ENCODE data around the gene MB.

MB gene

GRCh38 chr22:35657571-35658312, 40.6 kb upstream of the MB start:
- no peak for DNase-seq (ENCODE audit: low read depth)
- no peak for TF ChIP-seq CTCF (conservative IDR thresholded peaks at IDR 0.05; ENCODE audit: low read depth, low read length)
- H3K4me3 ChIP-seq (ENCODE audit: low read depth, low read length), result no peak overlapping the region

- no peak overlapping the region for H3K4me3 ChIP-seq (ENCODE audit: low read depth, low read length)
- DNase-seq (ENCODE audit: low read depth), result peak; percentile 35
- no peak for TF ChIP-seq CTCF (conservative IDR thresholded peaks at IDR 0.05; ENCODE audit: low read depth, low read length)
Measured at GRCh38 chr22:35656284-35656752, 39.2 kb upstream of the MB start.

GRCh38 chr22:35653824-35654223, 36.7 kb upstream of the MB start:
- H3K4me3 ChIP-seq (ENCODE audit: low read depth, low read length), result no peak overlapping the region
- no peak for DNase-seq (ENCODE audit: low read depth)
- TF ChIP-seq CTCF (conservative IDR thresholded peaks at IDR 0.05; ENCODE audit: low read depth, low read length), result no peak

GRCh38 chr22:35651085-35651484, 34.0 kb upstream of the MB start:
- no peak for DNase-seq (ENCODE audit: low read depth)
- no peak for TF ChIP-seq CTCF (conservative IDR thresholded peaks at IDR 0.05; ENCODE audit: low read depth, low read length)
- H3K4me3 ChIP-seq (ENCODE audit: low read depth, low read length), result no peak overlapping the region

- H3K4me3 ChIP-seq (ENCODE audit: low read depth, low read length), result peak overlapping the region; percentile 80
- DNase-seq (ENCODE audit: low read depth), result no peak
- TF ChIP-seq CTCF (conservative IDR thresholded peaks at IDR 0.05; ENCODE audit: low read depth, low read length), result no peak
Measured at GRCh38 chr22:35649636-35650250, 32.6 kb upstream of the MB start.

- no peak for TF ChIP-seq CTCF (conservative IDR thresholded peaks at IDR 0.05; ENCODE audit: low read depth, low read length)
- peak overlapping the region; percentile 80 for H3K4me3 ChIP-seq (ENCODE audit: low read depth, low read length)
- no peak for DNase-seq (ENCODE audit: low read depth)
Measured at GRCh38 chr22:35649026-35649553, 32.0 kb upstream of the MB start.

Measured in choroid plexus epithelial cell (primary cell).